Activated B cell treated with CpG ODN at 0.5 μM for 24 hours (primary cell): Measurements from ENCODE around the gene FAM174A. TPM values are rescaled to one million over a fixed set of nuclear protein-coding genes. Genes with fewer than 3 reads are reported as not detected.
"Not testable (repeated sequence)": the region's sequence is repeated elsewhere in the genome, so short reads cannot be mapped to it uniquely, and the experiment has no call there.

ENCODE experiments used
- ATAC-seq: fragments of 200-7000 bp; cut with Tn5 transposase; one replicate; pipeline ENCODE4 v1.10.0; 2021; ENCODE audit warnings: low read depth, mild to moderate bottlenecking, moderate library complexity
- CTCF ChIA-PET: fragments of 350-600 bp; sonication (Branson Sonifier 250); formaldehyde crosslinking; loops from one replicate; lab custom pipeline; 2021; ENCODE audit warnings: antibody characterized with exemption; lab: Charles Lee
- POLR2A ChIA-PET: fragments of 350-600 bp; sonication (Branson Sonifier 250); formaldehyde crosslinking; loops from one replicate; lab custom pipeline; 2021; ENCODE audit warnings: antibody characterized with exemption; lab: Charles Lee
- DNase-seq: peaks from one replicate; pipeline ENCODE4 v3.0.0; 2022
- H3K27ac Mint-ChIP-seq: one replicate; pipeline ENCODE4 v1.8.0; 2020; ENCODE audit warnings: mixed read lengths
- H3K27me3 Mint-ChIP-seq: one replicate; pipeline ENCODE4 v1.8.0; 2021; ENCODE audit warnings: mixed read lengths
- H3K36me3 Mint-ChIP-seq: one replicate; pipeline ENCODE4 v1.8.0; 2021; ENCODE audit warnings: low read depth, mixed read lengths
- H3K4me1 Mint-ChIP-seq: one replicate; pipeline ENCODE4 v1.8.0; 2021; ENCODE audit warnings: mixed read lengths
- H3K4me3 Mint-ChIP-seq: one replicate; pipeline ENCODE4 v1.8.0; 2020; ENCODE audit warnings: mild to moderate bottlenecking, mixed read lengths
- H3K9me3 Mint-ChIP-seq: one replicate; pipeline ENCODE4 v1.8.0; 2020; ENCODE audit warnings: mixed read lengths
- intact Hi-C: fragments of 100-400 bp; cut with micrococcal nuclease; formaldehyde crosslinking; loops from one replicate; pipeline ENCODE4 v1.15.1; 2024
- total RNA-seq: library from RNA; stranded (reverse); gene quantifications from 2 replicates; pipeline ENCODE4 v1.2.3, GENCODE V29; 2022
- TF ChIP-seq, protein P1 (sequence below): fragments of 200-600 bp; IDR thresholded peaks from one replicate; pipeline ENCODE4 v1.8.0; 2022; ENCODE audit warnings: antibody characterized with exemption, mild to moderate bottlenecking

The FAM174A gene
- total RNA-seq, 1 donor from 2014 or later: 5.2 TPM

DNA sequence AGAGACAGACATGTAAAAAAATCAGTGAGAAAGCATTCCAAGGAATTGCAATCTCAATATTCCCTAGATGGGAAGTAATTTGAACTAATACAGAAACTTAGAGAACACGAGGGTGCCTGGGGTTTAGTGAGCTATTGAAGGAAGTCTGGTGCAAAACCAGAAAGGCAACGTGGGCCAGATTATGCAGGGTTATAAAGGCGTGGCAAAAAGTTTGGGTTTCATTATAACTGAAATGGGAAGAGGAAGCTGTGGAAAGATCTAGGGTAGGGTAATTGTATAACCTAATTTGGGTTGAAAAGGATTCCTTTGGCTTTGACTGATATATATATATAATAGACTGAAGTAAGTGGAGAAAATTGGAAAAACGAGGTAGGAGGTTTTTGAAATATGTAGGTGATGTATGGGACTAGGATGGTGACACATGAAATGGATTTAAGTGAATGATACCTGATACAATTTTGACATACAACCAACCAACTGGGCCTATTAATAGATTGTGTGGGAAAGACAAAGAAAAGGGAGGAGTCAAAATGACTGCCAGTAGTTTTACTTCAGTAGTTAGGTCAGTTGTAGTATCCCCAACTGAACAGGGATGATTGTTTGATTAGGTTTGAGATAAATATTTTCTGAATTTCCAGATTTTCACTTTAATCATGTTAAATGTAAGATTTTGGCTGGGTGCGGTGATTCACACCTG is 65.3 kb downstream of the FAM174A start:
- DNase-seq: no peak
- H3K27me3 Mint-ChIP-seq: peaks cover 6% of the 10 kb centered on the region
- H3K36me3 Mint-ChIP-seq: no peaks in the 10 kb centered on the region
- no peak overlapping the region for H3K27ac Mint-ChIP-seq
- H3K4me3 Mint-ChIP-seq: no peak overlapping the region
- H3K9me3 Mint-ChIP-seq: no peaks in the 10 kb centered on the region
- TF ChIP-seq, protein P1, sequence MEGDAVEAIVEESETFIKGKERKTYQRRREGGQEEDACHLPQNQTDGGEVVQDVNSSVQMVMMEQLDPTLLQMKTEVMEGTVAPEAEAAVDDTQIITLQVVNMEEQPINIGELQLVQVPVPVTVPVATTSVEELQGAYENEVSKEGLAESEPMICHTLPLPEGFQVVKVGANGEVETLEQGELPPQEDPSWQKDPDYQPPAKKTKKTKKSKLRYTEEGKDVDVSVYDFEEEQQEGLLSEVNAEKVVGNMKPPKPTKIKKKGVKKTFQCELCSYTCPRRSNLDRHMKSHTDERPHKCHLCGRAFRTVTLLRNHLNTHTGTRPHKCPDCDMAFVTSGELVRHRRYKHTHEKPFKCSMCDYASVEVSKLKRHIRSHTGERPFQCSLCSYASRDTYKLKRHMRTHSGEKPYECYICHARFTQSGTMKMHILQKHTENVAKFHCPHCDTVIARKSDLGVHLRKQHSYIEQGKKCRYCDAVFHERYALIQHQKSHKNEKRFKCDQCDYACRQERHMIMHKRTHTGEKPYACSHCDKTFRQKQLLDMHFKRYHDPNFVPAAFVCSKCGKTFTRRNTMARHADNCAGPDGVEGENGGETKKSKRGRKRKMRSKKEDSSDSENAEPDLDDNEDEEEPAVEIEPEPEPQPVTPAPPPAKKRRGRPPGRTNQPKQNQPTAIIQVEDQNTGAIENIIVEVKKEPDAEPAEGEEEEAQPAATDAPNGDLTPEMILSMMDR: no peak
- CTCF ChIA-PET: no interaction called here
- POLR2A ChIA-PET: no interaction called here
- no peaks in the 10 kb centered on the region for H3K4me1 Mint-ChIP-seq
- intact Hi-C loops: no loop called here
- ATAC-seq: no peak

DNA sequence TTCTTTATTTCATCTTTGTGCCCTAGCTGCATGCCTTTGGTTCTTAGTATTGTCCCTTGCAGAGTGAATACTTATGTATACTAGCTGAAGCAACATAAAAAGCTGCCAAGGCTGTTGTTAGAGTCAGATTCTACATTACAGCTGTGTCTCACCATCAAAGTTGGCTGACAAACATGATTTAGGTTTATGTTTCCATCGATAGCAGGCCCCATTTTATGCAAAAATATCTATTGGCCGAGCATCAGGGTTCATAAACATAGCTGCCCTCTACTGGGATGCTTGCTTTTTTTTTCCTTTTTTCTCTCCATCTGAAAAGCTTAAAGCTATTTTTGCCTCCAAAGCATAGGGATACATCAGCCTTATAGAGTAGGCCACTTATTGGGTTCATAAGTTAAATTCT is 68.0 kb downstream of the FAM174A start:
- no peaks in the 10 kb centered on the region for H3K4me1 Mint-ChIP-seq
- no peak overlapping the region for H3K4me3 Mint-ChIP-seq
- H3K9me3 Mint-ChIP-seq: no peaks in the 10 kb centered on the region
- intact Hi-C loops: no loop called here
- DNase-seq (no peak), ATAC-seq (no peak)
- no peak overlapping the region for H3K27ac Mint-ChIP-seq
- TF ChIP-seq, protein P1: no peak
- no peaks in the 10 kb centered on the region for H3K36me3 Mint-ChIP-seq
- ChIA-PET POLR2A (no interaction called here), CTCF (no interaction called here)
- peaks cover 2% of the 10 kb centered on the region for H3K27me3 Mint-ChIP-seq

DNA sequence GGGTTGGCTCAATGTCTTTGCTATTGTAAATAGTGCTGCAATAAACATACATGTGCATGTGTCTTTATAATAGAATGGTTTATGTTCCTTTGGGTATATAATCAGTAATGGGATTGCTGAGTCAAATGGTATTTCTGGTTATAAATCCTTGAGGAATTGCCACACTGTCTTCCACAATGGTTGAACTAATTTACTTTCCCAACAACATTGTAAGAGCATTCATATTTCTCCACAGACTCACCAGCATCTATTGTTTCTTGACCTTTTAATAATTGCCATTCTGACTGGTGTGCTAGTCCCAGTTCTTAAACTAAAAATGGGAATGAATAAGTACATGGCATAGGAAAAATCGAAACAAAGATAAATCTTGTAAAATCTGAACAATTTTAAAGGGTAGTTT is 68.8 kb downstream of the FAM174A start:
- H3K27me3 Mint-ChIP-seq, H3K4me1 Mint-ChIP-seq, H3K4me3 Mint-ChIP-seq, H3K27ac Mint-ChIP-seq, intact Hi-C loops, H3K9me3 Mint-ChIP-seq, ATAC-seq, DNase-seq, CTCF ChIA-PET, H3K36me3 Mint-ChIP-seq, POLR2A ChIA-PET: not testable (repeated sequence)

DNA sequence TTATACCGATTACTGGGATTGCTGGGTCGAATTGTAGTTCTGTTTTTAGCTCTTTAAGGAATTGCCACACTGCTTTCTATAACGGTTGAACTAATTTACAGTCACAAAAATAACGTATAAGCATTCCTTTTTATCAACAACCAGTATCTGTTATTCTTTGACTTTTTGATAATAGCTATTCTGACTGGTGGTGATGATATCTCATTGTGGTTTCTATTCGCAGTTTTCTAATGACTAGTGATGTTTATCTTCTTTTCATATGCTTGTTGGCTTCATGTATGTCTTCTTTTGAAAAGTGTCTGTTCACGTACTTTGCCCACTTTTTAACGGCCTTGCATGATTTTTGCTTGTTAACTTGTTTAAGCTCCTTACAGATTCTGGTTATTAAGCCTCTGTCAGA is 74.4 kb downstream of the FAM174A start:
- Mint-ChIP-seq H3K27ac (no peak overlapping the region), H3K36me3 (no peaks in the 10 kb centered on the region), H3K4me3 (no peak overlapping the region), H3K4me1 (no peaks in the 10 kb centered on the region), H3K27me3 (peaks cover 9% of the 10 kb centered on the region), H3K9me3 (no peaks in the 10 kb centered on the region)
- TF ChIP-seq, protein P1: no peak
- intact Hi-C loops: no loop called here
- DNase-seq (no peak), ATAC-seq (no peak)
- ChIA-PET CTCF (interaction anchor here (1.6 kb wide), 1 partner anchor 293 kb away, joined by 3 read pairs; the partner anchor contains the start of gene ST8SIA4), POLR2A (no interaction called here)

DNA sequence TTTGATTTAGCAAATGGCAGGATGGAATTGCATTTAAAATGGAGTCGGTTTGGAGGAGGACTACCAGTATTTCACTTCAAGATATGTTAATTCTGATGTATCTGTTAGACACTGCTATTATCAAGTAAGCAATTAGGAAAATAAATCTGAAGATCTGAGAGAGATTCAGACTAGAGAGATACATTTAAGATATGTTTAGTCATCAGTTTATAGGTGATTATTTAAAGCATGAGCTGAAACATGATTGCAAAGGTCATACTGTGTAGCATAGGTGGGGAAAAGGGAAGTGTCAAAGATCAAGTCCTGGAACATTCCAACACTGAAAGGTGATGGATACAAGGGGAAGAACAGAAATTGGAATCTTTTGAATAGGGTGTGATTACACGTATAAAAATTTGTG is 79.1 kb downstream of the FAM174A start:
- DNase-seq: no peak
- H3K27ac Mint-ChIP-seq: no peak overlapping the region
- ChIA-PET CTCF (no interaction called here), POLR2A (no interaction called here)
- no peaks in the 10 kb centered on the region for H3K36me3 Mint-ChIP-seq
- no peak overlapping the region for H3K4me3 Mint-ChIP-seq
- intact Hi-C loops: no loop called here
- no peak for ATAC-seq
- H3K27me3 Mint-ChIP-seq: peaks cover 12% of the 10 kb centered on the region
- no peaks in the 10 kb centered on the region for H3K4me1 Mint-ChIP-seq
- TF ChIP-seq, protein P1: no peak
- no peaks in the 10 kb centered on the region for H3K9me3 Mint-ChIP-seq

DNA sequence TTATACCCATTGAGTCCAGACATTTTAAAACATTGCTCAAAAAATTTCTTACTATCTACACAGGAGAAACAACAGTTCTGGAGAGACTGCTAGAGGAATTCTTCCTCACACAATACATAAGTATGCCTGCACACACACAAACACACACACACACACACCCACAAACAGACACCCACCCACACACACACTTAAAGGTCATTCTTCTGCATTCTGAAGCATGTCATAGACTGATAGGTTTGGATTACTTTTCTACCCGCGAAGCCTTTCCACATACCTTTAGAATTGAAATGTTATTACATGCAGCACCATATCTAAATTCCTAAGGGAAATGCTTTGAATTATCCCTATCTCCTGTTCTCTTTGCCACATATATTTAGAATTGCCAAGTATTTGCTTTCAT is 80.2 kb downstream of the FAM174A start:
- H3K4me1 Mint-ChIP-seq: no peaks in the 10 kb centered on the region
- no peak for ATAC-seq
- no peaks in the 10 kb centered on the region for H3K36me3 Mint-ChIP-seq
- H3K9me3 Mint-ChIP-seq: no peaks in the 10 kb centered on the region
- intact Hi-C loops: no loop called here
- TF ChIP-seq, protein P1: no peak
- H3K27ac Mint-ChIP-seq: no peak overlapping the region
- H3K27me3 Mint-ChIP-seq: peaks cover 12% of the 10 kb centered on the region
- ChIA-PET POLR2A (no interaction called here), CTCF (no interaction called here)
- no peak overlapping the region for H3K4me3 Mint-ChIP-seq
- DNase-seq: no peak
